Measurements from ENCODE around the gene HHAT.

The HHAT gene

DNA sequence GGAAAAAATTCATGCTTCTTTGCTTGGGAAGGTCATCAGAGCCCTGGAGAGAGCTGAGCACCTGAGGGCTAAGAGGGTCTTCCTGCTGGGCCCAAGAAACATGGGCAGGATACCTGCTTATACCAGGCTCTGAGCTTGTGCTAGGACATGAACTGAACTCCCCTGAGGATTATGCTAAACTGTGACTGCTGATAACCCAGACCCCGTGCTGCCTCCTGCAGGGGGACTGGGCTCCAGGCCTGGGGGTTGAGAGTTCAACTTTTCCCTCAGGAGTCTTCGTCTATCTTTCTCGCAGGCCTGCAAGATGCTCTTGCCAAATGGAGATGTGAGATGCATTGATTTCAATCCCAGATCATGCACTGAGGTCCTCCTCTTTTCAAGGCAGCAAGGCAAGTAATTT, 368.5 kb downstream of the HHAT start:
- DNase-seq = no peak

DNA sequence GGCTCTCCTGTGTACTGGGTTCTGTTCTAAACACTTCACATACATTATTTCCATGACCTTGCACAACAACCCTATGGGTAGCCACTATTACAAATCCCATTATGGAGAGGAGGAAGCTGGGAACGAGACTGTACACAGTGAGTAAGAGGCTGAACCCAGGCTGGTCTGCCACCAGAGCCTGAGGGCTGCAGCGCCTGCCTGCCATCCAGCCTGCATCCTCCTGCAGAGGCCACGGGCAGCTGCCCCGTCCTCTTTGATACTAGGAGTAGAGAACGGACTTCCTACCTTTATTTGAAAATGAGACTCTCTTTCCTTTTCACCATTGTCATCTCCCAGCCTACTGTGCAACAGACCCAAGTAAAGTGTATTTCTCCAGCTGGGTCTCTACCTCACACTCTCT, 370.0 kb downstream of the HHAT start:
- no peak for DNase-seq

DNA sequence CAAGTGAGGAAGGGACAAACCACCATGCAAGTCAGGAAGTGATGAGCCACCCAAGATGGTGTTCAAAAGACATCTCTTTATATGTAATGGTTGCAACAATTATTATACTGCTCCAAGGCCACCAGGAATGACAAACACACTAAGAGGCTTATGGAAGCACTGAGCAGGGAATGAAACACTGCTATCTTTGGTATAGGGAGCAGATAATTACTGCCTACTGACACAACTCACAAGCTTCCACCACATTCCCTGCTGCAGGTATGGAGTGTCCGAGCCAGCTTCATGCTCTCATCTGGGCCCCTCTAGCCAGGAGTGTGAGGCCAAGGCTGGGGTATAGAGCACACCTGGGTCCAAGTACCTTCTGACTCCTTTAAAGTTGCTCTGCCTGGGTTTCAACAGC, 371.4 kb downstream of the HHAT start:
- DNase-seq = no peak

DNA sequence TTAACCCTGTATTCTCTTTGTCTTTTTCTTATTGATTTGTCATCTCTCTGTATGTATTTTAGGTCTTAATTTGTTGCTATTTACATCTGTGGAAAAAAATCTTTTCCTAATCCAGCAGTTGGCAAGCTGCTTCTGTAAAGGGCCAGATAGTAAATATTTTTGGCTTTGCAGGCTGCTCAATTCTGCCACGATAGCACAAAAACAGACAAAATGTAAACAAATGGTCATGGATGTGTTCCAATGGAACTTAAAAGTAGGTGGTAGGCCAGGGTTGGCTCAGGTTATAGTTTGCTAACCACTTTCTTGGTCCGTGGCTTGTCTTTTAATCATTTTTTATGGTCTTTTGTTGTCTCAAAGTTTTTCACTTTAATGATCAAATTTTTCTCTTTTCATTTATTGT, 371.8 kb downstream of the HHAT start:
- DNase-seq = no peak

DNA sequence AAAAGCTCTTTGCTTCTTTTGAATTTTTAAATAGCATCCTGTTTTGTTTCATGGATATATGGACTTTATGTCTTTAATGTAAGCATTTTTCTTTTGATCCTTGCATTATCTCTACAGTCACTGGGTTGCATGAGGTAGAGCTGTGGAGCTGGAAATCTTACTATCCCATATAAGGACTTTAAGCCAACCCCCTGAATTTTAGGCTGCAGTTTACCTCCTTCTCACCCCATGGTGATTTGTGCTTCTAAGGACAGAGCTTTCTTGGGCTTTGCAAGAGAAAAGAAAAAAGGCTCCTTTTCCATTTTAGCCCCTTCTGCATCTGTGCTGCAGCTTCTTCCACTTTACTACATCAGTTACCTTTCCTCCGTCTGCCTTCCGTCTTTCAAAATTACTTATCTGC, 373.8 kb downstream of the HHAT start:
- no peak for DNase-seq

DNA sequence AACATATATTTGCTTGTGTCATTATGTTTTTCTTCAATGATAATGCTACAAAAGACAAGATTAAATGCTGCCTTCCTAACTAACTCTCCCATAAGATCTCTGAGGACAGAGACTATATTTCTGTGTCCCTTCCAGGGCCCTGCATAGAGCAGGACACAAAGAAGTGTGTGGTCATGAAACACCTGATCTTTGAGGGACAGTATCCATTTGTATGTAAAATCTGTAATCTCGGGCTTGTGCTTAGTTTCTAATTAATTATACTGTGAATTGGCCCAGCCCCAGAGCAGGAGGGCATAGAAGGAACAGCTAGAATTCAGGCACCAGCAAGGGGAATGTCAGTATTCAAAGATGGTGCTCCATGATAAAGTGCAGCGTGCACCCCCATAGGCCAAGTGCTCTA, 374.9 kb downstream of the HHAT start:
- no peak for DNase-seq

DNA sequence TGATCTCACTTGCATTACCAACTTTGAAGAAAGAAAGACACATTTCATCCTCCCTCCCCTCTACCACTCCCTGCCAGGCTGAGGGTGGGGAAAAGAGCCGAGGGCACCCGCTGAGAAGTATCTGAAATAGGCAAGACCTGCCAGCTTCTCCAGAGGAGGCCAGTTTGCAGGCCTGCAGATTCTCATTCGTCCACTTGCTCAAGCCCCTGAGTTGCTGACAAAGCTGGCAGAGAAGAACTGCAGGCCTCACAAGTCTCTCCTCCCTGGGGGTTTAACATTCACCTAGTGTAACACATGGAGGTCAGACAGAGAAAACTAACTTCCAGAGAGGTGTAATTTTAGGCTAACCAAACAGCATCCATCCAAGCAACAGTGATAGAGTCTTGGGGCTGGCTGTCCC, 376.4 kb downstream of the HHAT start:
- no peak for DNase-seq

DNA sequence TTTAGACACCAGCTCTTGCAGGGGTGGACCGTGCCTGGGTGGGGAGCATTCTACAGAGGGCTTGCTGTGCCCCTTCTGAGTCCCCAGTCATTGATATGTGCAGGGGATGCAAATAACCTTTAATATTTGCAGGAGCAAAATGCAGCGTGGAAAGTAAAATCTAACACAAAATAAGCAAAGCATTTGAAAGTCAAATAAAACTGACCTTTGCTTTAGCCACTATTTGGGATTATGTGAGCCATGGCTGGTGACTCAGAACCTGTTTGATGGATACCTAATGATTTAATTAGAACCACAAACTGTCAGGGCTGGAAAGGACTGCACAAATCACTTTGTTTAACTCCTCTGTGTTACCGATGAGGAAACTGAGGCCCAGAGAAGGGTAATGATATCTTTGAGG, 377.5 kb downstream of the HHAT start:
- no peak for DNase-seq

DNA sequence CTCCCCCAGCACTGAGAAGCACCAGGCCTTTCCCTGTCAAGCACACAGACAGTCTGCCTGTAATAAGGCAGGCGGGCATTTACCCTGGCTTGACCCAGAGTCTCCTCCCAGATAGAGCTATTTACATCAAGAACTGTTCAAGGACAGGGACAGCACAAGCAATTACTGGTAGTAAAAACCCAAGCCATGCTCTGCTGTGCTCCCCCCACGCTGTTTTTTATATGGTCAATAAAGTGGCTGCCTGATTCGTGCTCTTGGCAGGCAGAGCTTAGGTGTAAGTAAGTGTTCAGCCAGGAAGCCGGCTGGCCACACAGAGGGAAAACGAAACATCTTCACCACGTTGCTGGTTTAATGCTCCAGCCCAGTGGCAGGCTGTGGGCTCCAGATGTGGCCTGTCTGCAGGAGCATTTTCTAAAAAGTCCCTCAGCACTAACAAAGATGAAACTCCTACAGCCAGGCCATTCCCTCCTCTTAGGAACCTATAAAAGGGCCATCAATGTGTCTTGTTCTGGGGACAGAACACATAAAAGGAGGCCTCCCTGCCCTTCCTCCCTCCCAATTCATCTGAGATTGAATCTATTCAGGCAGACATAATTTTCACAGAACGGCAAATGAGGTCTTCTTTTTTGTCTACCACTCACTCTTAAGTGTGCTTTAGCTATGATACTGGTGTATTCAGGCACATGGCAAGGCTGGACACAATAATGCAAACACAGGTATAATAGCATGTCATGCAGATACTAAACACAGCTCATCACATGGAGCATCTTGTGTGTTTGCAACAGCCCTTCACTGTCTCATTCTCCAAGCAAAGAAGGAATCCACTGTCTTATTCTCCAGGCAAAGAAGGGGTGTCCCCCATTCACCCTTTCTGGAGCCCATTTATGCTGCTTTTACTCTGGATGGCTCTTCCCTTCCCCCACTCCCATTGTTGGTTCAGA, 378.9 kb downstream of the HHAT start:
- DNase-seq = no peak

DNA sequence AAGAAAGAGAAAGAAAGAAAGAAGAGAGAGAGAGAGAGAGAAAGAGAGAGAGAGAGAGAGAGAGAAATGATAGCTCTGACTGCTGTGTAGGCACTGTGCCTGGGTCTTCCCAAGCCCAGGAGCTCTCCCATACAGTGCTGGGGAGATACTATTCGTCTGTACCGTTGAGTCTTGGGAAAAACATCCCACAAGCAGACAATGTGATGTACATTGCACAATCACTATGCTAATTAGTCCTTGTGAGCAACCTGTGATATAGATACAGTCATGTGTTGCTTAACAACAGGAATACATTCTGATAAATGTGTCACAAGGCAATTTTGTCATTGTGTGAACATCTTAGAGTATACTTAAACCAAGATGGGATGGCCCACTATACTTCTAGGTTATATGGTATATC, 381.0 kb downstream of the HHAT start:
- DNase-seq = no peak

DNA sequence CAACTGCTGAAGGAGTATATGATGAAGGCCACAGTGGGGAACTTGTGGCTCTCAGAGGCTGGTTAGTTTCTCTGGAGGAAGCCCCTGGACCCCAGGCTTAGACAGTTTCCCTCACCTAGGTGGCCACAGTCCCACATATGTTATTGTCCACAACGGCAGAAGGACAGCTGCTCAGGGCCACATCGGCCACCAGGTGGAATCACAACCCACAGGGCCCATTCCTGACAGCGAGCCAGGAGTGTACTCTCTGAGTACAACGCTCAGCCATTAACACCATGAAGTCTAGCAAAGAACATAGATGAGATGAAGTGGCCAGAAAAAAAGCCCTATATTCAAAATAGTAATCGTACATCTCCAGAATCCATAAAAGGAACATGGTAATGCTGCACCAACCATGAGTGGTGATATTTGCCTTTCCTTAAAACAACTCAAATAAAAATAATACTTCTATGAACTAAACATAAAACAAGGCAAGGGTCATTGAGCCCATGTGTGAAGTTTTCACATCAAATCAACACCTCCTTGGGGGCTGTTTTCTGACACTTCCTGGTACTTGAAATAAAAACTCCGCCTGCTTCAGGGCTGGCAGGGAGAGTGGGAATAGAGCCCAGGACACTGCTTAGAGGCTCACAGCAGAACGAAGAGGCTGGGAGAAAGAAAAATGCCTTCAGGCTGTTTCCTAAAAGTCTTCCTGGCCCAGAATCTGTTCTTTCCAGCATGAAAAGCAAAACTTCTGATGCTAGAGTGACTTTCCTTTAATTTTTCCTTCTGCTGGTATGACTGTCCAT, 383.3 kb downstream of the HHAT start:
- DNase-seq = no peak

DNA sequence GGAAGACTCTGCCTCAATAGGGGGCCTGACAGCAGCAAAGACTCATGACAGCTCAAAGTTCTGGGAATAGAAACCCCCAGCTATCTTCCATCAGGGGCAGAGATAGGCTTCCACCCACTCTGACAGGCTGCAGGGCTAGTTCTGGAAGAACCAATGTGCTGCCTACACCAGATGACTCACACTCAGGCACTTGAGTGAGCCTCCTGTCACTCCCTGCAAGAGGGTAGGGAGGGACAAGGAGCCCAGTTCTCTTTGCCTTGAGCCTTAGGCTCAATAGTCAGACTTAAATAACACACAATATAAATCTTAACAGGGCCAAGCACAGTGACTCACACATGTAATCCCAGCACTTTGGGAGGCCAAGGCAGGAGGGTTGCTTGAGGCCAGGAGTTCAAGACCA, 386.4 kb downstream of the HHAT start:
- no peak for DNase-seq

DNA sequence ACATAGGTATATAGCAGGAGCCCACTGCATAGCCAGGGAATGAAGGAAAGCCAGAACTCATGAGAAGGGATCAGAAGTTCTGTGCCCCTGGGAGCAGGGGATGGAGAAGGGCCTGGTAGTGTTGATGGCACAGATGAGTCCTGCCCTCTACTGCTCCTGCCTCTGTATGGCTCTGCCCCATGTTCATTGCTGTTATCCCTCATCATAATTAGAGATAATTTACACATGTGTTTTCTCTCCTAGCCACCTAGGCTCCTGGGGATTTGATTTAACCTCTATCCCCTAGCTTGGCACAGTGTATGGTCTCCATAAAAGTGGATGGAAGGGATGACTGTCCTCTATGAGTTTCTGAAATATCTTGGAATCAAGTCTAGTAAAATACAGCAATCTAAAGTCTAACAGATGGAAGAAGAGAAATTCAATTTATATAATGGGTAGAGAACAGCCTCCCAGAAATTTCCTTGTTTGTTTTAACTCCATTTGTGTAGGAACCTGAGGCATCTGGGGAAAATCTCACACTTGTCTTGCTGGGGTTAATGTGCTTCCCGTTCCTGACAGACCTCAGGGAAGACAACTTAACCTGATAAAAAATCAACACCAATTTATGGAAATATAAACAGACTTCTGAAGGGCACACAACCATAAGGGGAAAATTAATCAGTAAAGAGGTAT, 393.8 kb downstream of the HHAT start:
- no peak for DNase-seq

DNA sequence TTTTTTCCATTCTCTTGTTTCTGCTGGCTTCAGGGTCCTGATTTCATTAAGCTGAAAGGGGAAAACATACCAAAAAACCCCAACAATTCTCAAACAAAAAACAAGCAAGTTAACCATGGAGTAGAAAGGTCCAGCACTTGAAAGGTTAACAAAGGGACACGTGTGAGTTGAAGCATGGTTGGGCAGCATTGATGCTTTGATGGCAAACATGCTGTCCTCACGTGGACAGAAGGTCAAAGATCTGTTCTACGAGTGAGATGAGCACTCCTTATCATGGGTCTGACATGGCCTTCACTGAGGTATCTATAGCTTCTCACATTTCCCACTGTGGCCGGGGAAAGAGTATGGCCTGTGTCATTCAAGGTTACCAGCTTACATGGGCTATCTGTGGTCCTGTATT, 394.9 kb downstream of the HHAT start:
- DNase-seq = no peak

DNA sequence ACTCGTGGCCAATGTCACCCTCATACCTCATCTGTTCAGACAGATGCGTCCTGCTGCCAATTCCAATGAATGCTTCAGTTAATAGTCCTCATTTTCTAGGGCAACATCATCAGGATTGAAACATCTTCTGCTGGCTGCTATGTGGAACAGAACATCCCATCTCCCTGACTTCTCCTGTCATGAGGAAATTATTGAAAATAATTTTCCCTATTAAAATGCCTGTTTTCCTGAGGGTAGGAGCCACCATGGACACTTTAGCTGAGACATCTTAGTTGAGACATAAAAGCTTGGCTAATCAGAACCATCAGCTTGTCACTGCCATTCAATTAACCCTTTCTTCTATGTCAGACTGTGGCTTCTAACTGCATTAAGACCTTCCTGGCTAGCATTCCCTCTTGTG, 396.1 kb downstream of the HHAT start:
- no peak for DNase-seq

All from NCI-H1694 (cell line).